ENCODE measurements around the gene ACE.

The ACE gene

GRCh38 chr17:63534078-63534570 is 57.3 kb downstream of the ACE start:
- H3K4me3 ChIP-seq (ENCODE audit: low read depth in 1 of 2, low read length in 2 of 2): no peak overlapping the region
- no peaks in the 10 kb centered on the region for H3K36me3 ChIP-seq (ENCODE audit: control insufficient read depth in 1 of 2, insufficient read depth in 2 of 2, low read length in 2 of 2)
- peaks cover 12 to 14% of the 10 kb centered on the region in 2 donors for H3K27me3 ChIP-seq (ENCODE audit: control insufficient read depth in 1 of 2, insufficient read depth in 2 of 2, low read length in 2 of 2)
- H3K4me1 ChIP-seq (ENCODE audit: control insufficient read depth in 1 of 2, insufficient read depth in 2 of 2, low read length in 2 of 2): peaks cover 0 to 9% of the 10 kb centered on the region in 2 donors
- H3K27ac ChIP-seq (ENCODE audit: low read depth, low read length): no peak overlapping the region
- no peaks in the 10 kb centered on the region for H3K9me3 ChIP-seq (ENCODE audit: control insufficient read depth in 1 of 2, low read length in 2 of 2)
- H3K9ac ChIP-seq (ENCODE audit: low read depth in 1 of 2, low read length in 2 of 2): no peak overlapping the region

- Histone ChIP-seq H3K4me3 (ENCODE audit: low read depth in 1 of 2, low read length in 2 of 2) (no peak overlapping the region), H3K9me3 (ENCODE audit: control insufficient read depth in 1 of 2, low read length in 2 of 2) (no peaks in the 10 kb centered on the region), H3K36me3 (ENCODE audit: control insufficient read depth in 1 of 2, insufficient read depth in 2 of 2, low read length in 2 of 2) (no peaks in the 10 kb centered on the region), H3K27ac (ENCODE audit: low read depth, low read length) (no peak overlapping the region), H3K4me1 (ENCODE audit: control insufficient read depth in 1 of 2, insufficient read depth in 2 of 2, low read length in 2 of 2) (peaks cover 0 to 9% of the 10 kb centered on the region in 2 donors), H3K27me3 (ENCODE audit: control insufficient read depth in 1 of 2, insufficient read depth in 2 of 2, low read length in 2 of 2) (peaks cover 18 to 19% of the 10 kb centered on the region in 2 donors), H3K9ac (ENCODE audit: low read depth in 1 of 2, low read length in 2 of 2) (no peak overlapping the region)
Observed at GRCh38 chr17:63534816-63535455, 58.1 kb downstream of the ACE start.

- Histone ChIP-seq H3K9ac (ENCODE audit: low read depth in 1 of 2, low read length in 2 of 2) (no peak overlapping the region), H3K4me1 (ENCODE audit: control insufficient read depth in 1 of 2, insufficient read depth in 2 of 2, low read length in 2 of 2) (peaks cover 0 to 9% of the 10 kb centered on the region in 2 donors), H3K36me3 (ENCODE audit: control insufficient read depth in 1 of 2, insufficient read depth in 2 of 2, low read length in 2 of 2) (no peaks in the 10 kb centered on the region), H3K9me3 (ENCODE audit: control insufficient read depth in 1 of 2, low read length in 2 of 2) (no peaks in the 10 kb centered on the region), H3K4me3 (ENCODE audit: low read depth in 1 of 2, low read length in 2 of 2) (no peak overlapping the region), H3K27me3 (ENCODE audit: control insufficient read depth in 1 of 2, insufficient read depth in 2 of 2, low read length in 2 of 2) (peaks cover 18 to 19% of the 10 kb centered on the region in 2 donors), H3K27ac (ENCODE audit: low read depth, low read length) (no peak overlapping the region)
Observed at GRCh38 chr17:63535640-63536039, 58.8 kb downstream of the ACE start.

GRCh38 chr17:63537001-63537400 is 60.1 kb downstream of the ACE start:
- peaks cover 18 to 19% of the 10 kb centered on the region in 2 donors for H3K27me3 ChIP-seq (ENCODE audit: control insufficient read depth in 1 of 2, insufficient read depth in 2 of 2, low read length in 2 of 2)

GRCh38 chr17:63537991-63538692 is 61.3 kb downstream of the ACE start:
- Histone ChIP-seq H3K27me3 (ENCODE audit: control insufficient read depth in 1 of 2, insufficient read depth in 2 of 2, low read length in 2 of 2) (peaks cover 18 to 19% of the 10 kb centered on the region in 2 donors), H3K4me3 (ENCODE audit: low read depth in 1 of 2, low read length in 2 of 2) (peak overlapping the region in 1 of 2 donors; percentile 16), H3K36me3 (ENCODE audit: control insufficient read depth in 1 of 2, insufficient read depth in 2 of 2, low read length in 2 of 2) (no peaks in the 10 kb centered on the region), H3K9me3 (ENCODE audit: control insufficient read depth in 1 of 2, low read length in 2 of 2) (no peaks in the 10 kb centered on the region), H3K4me1 (ENCODE audit: control insufficient read depth in 1 of 2, insufficient read depth in 2 of 2, low read length in 2 of 2) (peaks cover 0 to 9% of the 10 kb centered on the region in 2 donors), H3K9ac (ENCODE audit: low read depth in 1 of 2, low read length in 2 of 2) (no peak overlapping the region), H3K27ac (ENCODE audit: low read depth, low read length) (no peak overlapping the region)

More at GRCh38 chr17:63537001-63537400, 60.1 kb downstream of the ACE start:
- Histone ChIP-seq H3K27ac (ENCODE audit: low read depth, low read length) (no peak overlapping the region), H3K9ac (ENCODE audit: low read depth in 1 of 2, low read length in 2 of 2) (no peak overlapping the region), H3K9me3 (ENCODE audit: control insufficient read depth in 1 of 2, low read length in 2 of 2) (no peaks in the 10 kb centered on the region), H3K4me1 (ENCODE audit: control insufficient read depth in 1 of 2, insufficient read depth in 2 of 2, low read length in 2 of 2) (peaks cover 0 to 9% of the 10 kb centered on the region in 2 donors), H3K36me3 (ENCODE audit: control insufficient read depth in 1 of 2, insufficient read depth in 2 of 2, low read length in 2 of 2) (no peaks in the 10 kb centered on the region), H3K4me3 (ENCODE audit: low read depth in 1 of 2, low read length in 2 of 2) (no peak overlapping the region)

GRCh38 chr17:63538693-63539595 is 62.1 kb downstream of the ACE start:
- H3K4me3 ChIP-seq (ENCODE audit: low read depth in 1 of 2, low read length in 2 of 2): peak overlapping the region in 1 of 2 donors; percentile 16
- H3K27ac ChIP-seq (ENCODE audit: low read depth, low read length): no peak overlapping the region
- H3K36me3 ChIP-seq (ENCODE audit: control insufficient read depth in 1 of 2, insufficient read depth in 2 of 2, low read length in 2 of 2): no peaks in the 10 kb centered on the region
- no peak overlapping the region for H3K9ac ChIP-seq (ENCODE audit: low read depth in 1 of 2, low read length in 2 of 2)
- H3K27me3 ChIP-seq (ENCODE audit: control insufficient read depth in 1 of 2, insufficient read depth in 2 of 2, low read length in 2 of 2): peaks cover 18 to 19% of the 10 kb centered on the region in 2 donors
- H3K4me1 ChIP-seq (ENCODE audit: control insufficient read depth in 1 of 2, insufficient read depth in 2 of 2, low read length in 2 of 2): peaks cover 0 to 9% of the 10 kb centered on the region in 2 donors
- no peaks in the 10 kb centered on the region for H3K9me3 ChIP-seq (ENCODE audit: control insufficient read depth in 1 of 2, low read length in 2 of 2)

GRCh38 chr17:63540590-63540989 is 63.7 kb downstream of the ACE start:
- Histone ChIP-seq H3K27ac (ENCODE audit: low read depth, low read length) (no peak overlapping the region), H3K9ac (ENCODE audit: low read depth in 1 of 2, low read length in 2 of 2) (no peak overlapping the region), H3K36me3 (ENCODE audit: control insufficient read depth in 1 of 2, insufficient read depth in 2 of 2, low read length in 2 of 2) (no peaks in the 10 kb centered on the region), H3K4me1 (ENCODE audit: control insufficient read depth in 1 of 2, insufficient read depth in 2 of 2, low read length in 2 of 2) (peaks cover 0 to 9% of the 10 kb centered on the region in 2 donors), H3K27me3 (ENCODE audit: control insufficient read depth in 1 of 2, insufficient read depth in 2 of 2, low read length in 2 of 2) (peaks cover 18 to 19% of the 10 kb centered on the region in 2 donors), H3K4me3 (ENCODE audit: low read depth in 1 of 2, low read length in 2 of 2) (no peak overlapping the region), H3K9me3 (ENCODE audit: control insufficient read depth in 1 of 2, low read length in 2 of 2) (no peaks in the 10 kb centered on the region)

- Histone ChIP-seq H3K9me3 (ENCODE audit: control insufficient read depth in 1 of 2, low read length in 2 of 2) (no peaks in the 10 kb centered on the region), H3K27me3 (ENCODE audit: control insufficient read depth in 1 of 2, insufficient read depth in 2 of 2, low read length in 2 of 2) (peaks cover 18 to 19% of the 10 kb centered on the region in 2 donors)
Observed at GRCh38 chr17:63542218-63542545, 65.3 kb downstream of the ACE start.

GRCh38 chr17:63542942-63543821 is 66.3 kb downstream of the ACE start:
- H3K9ac ChIP-seq (ENCODE audit: low read depth in 1 of 2, low read length in 2 of 2): no peak overlapping the region

More at GRCh38 chr17:63542218-63542545, 65.3 kb downstream of the ACE start:
- H3K27ac ChIP-seq (ENCODE audit: low read depth, low read length): no peak overlapping the region
- no peak overlapping the region for H3K9ac ChIP-seq (ENCODE audit: low read depth in 1 of 2, low read length in 2 of 2)
- peaks cover 0 to 9% of the 10 kb centered on the region in 2 donors for H3K4me1 ChIP-seq (ENCODE audit: control insufficient read depth in 1 of 2, insufficient read depth in 2 of 2, low read length in 2 of 2)
- H3K4me3 ChIP-seq (ENCODE audit: low read depth in 1 of 2, low read length in 2 of 2): no peak overlapping the region
- no peaks in the 10 kb centered on the region for H3K36me3 ChIP-seq (ENCODE audit: control insufficient read depth in 1 of 2, insufficient read depth in 2 of 2, low read length in 2 of 2)

More at GRCh38 chr17:63542942-63543821, 66.3 kb downstream of the ACE start:
- Histone ChIP-seq H3K27me3 (ENCODE audit: control insufficient read depth in 1 of 2, insufficient read depth in 2 of 2, low read length in 2 of 2) (peaks cover 13 to 17% of the 10 kb centered on the region in 2 donors), H3K4me3 (ENCODE audit: low read depth in 1 of 2, low read length in 2 of 2) (peak overlapping the region in 1 of 2 donors; percentile 22), H3K9me3 (ENCODE audit: control insufficient read depth in 1 of 2, low read length in 2 of 2) (no peaks in the 10 kb centered on the region), H3K27ac (ENCODE audit: low read depth, low read length) (no peak overlapping the region), H3K36me3 (ENCODE audit: control insufficient read depth in 1 of 2, insufficient read depth in 2 of 2, low read length in 2 of 2) (no peaks in the 10 kb centered on the region), H3K4me1 (ENCODE audit: control insufficient read depth in 1 of 2, insufficient read depth in 2 of 2, low read length in 2 of 2) (peaks cover 0 to 5% of the 10 kb centered on the region in 2 donors)

Data from duodenal mucosa (tissue), 2 donors.